PFSK-1 (cell line): ENCODE measurements around the gene CCDC194.
A peak's percentile ranks its signal among the peaks of the same experiment; 100 is the strongest.

ENCODE experiments used
- FOXP2 ChIP-seq: optimal IDR thresholded peaks from 2 replicates; pipeline ENCODE3; 2011; ENCODE audit warnings: borderline replicate concordance, control low read depth, inconsistent platforms; ENCODE audit not compliant: insufficient read depth; ENCODE audit errors: extremely low read length, extremely low read depth
- POLR2AphosphoS5 ChIP-seq: IDR thresholded peaks from 2 replicates; pipeline ENCODE4 v1.6.1; 2012; ENCODE audit warnings: low read depth, mild to moderate bottlenecking, control low read depth, low read length, moderate library complexity
- REST ChIP-seq, 2 experiments: IDR thresholded peaks; 2 replicates each; pipeline versions ENCODE4 v1.6.1 to v1.8.0; 2011 to 2012; ENCODE audit warnings: low read depth in 2 of 2, low read length in 2 of 2, control low read depth in 1 of 2, inconsistent platforms in 1 of 2, mild to moderate bottlenecking in 1 of 2, moderate library complexity in 1 of 2; ENCODE audit not compliant: insufficient read depth in 1 of 2
- SIN3A ChIP-seq: IDR thresholded peaks from 2 replicates; pipeline ENCODE4 v1.6.1; 2012; ENCODE audit warnings: mild to moderate bottlenecking, low read length, moderate library complexity, borderline replicate concordance; ENCODE audit not compliant: insufficient read depth
- TAF1 ChIP-seq: IDR thresholded peaks from 2 replicates; pipeline ENCODE4 v1.6.1; 2012; ENCODE audit warnings: low read length, control low read depth, borderline replicate concordance; ENCODE audit not compliant: insufficient read depth

The CCDC194 gene

GRCh38 chr19:17353386-17353785 is 40.6 kb downstream of the CCDC194 start:
- TF ChIP-seq FOXP2 = no peak
- TF ChIP-seq SIN3A = no peak
- no peak for TF ChIP-seq TAF1
- TF ChIP-seq REST (IDR thresholded peaks at IDR 0.05; ENCODE audit: insufficient read depth in 1 of 2, low read depth in 2 of 2, low read length in 2 of 2) = no peak
- no peak for TF ChIP-seq POLR2AphosphoS5

GRCh38 chr19:17352608-17353280 is 41.3 kb downstream of the CCDC194 start:
- TF ChIP-seq POLR2AphosphoS5 (no peak), REST (IDR thresholded peaks at IDR 0.05; ENCODE audit: insufficient read depth in 1 of 2, low read depth in 2 of 2, low read length in 2 of 2) (peak in 1 of 2 experiments; percentile 57; a peak in 1 of 4 replicates)

GRCh38 chr19:17351815-17352435 is 42.1 kb downstream of the CCDC194 start:
- TF ChIP-seq FOXP2 (peak; percentile 45), SIN3A (no peak), TAF1 (no peak)

DNA sequence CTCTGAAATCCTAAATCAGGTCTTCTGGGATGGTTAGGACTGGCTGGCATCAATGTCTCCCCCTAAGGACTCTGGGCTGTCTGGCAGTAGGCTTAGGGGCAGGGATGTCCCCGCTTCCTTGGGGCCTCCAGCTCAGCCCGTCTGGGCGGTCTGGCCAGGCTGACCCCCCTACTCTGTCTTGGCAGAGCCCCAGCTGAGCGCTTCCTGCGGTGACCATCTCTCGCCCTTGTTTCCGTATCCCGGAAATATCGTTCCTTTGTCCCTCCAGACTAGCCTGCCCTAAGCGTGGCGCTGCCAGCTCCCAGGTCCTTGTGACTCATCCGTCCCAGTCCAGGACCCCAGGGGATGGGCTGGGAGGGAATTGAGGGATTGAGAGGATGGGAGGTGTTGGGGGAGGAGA is 45.3 kb downstream of the CCDC194 start:
- TF ChIP-seq FOXP2 = peak; percentile 52
- TF ChIP-seq SIN3A = no peak
- no peak for TF ChIP-seq TAF1
- 0 out of 2 replicates have a peak, but pooled peaks have one; percentile 39 for TF ChIP-seq POLR2AphosphoS5

DNA sequence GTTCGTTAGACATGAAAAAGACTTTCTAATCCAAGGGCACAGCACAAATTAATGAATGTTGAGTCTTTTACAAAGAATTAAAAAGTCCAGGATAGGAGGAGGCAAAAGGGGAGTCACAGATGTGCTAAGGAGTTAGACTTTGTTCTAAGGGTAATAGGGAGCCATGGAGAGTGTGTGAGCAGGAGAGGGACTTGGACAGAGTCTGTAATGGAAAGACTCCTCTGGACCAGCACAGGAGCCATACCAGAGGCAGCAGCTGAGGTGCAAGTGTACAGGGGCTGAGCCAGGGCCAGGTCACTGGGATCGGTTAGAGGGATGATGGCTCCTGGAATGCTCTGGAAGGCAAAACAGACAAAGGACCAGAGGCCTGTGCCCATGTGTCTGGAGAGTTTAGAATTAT is 46.1 kb downstream of the CCDC194 start:
- TF ChIP-seq REST (IDR thresholded peaks at IDR 0.05; ENCODE audit: insufficient read depth in 1 of 2, low read depth in 2 of 2, low read length in 2 of 2) (no peak), TAF1 (no peak), SIN3A (no peak), FOXP2 (no peak), POLR2AphosphoS5 (no peak)

- TF ChIP-seq POLR2AphosphoS5 (no peak), SIN3A (no peak), REST (IDR thresholded peaks at IDR 0.05; ENCODE audit: insufficient read depth in 1 of 2, low read depth in 2 of 2, low read length in 2 of 2) (no peak), TAF1 (no peak), FOXP2 (no peak)
Measured at GRCh38 chr19:17347361-17347760, 46.6 kb downstream of the CCDC194 start.
